GM12872 (cell line): Measurements from ENCODE around the gene RNF31.

Experiments used
- TF ChIP-seq, protein P1 (sequence below): IDR thresholded peaks from 3 replicates; pipeline ENCODE4 v1.5.1; 2011; ENCODE audit warnings: low read depth, mild to moderate bottlenecking, low read length, moderate library complexity; ENCODE audit not compliant: insufficient read depth

The RNF31 gene

DNA sequence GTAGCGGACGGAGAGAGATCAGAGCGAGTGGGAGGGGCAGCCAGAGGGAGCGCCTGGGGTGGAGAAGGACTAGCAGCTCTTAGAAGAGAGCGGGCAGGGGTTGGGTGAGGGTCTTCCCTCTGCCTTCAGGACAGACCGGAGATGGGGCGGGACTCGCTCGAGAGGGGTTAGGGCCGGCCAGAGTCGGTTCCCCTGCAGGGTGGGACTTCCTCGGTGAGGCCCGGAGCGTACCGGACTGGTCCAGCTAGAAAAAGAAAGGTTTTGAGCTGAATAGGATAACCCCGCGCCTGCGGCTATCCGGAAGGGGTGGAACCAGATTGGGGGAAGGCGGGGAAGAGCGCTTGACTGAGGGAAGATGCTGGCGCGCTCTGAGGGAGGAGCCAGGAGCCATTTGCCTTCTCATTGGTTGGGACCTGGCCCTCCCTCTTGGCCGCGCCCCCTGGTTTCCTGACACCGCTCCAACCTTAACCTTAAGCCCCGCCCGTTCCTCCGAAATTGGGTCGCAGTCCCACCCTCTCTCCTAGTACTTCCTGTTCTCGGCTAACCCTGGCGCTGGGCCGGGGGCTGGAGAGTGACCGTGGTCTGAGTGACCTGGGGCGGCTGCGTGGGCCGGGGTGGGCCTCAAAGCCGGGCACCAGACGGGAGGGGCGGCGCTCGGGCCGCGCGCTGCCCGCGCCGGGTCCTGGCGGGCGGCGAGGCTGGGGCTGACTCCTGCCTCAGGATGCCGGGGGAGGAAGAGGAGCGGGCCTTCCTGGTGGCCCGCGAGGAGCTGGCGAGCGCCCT, at the start of gene RNF31:
TSS of gene RNF31 (plus strand) at position 521 of the 783 bp plus-strand sequence. CDS start at position 722, 201 bp downstream.
- TF ChIP-seq, protein P1, sequence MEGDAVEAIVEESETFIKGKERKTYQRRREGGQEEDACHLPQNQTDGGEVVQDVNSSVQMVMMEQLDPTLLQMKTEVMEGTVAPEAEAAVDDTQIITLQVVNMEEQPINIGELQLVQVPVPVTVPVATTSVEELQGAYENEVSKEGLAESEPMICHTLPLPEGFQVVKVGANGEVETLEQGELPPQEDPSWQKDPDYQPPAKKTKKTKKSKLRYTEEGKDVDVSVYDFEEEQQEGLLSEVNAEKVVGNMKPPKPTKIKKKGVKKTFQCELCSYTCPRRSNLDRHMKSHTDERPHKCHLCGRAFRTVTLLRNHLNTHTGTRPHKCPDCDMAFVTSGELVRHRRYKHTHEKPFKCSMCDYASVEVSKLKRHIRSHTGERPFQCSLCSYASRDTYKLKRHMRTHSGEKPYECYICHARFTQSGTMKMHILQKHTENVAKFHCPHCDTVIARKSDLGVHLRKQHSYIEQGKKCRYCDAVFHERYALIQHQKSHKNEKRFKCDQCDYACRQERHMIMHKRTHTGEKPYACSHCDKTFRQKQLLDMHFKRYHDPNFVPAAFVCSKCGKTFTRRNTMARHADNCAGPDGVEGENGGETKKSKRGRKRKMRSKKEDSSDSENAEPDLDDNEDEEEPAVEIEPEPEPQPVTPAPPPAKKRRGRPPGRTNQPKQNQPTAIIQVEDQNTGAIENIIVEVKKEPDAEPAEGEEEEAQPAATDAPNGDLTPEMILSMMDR: no peak

DNA sequence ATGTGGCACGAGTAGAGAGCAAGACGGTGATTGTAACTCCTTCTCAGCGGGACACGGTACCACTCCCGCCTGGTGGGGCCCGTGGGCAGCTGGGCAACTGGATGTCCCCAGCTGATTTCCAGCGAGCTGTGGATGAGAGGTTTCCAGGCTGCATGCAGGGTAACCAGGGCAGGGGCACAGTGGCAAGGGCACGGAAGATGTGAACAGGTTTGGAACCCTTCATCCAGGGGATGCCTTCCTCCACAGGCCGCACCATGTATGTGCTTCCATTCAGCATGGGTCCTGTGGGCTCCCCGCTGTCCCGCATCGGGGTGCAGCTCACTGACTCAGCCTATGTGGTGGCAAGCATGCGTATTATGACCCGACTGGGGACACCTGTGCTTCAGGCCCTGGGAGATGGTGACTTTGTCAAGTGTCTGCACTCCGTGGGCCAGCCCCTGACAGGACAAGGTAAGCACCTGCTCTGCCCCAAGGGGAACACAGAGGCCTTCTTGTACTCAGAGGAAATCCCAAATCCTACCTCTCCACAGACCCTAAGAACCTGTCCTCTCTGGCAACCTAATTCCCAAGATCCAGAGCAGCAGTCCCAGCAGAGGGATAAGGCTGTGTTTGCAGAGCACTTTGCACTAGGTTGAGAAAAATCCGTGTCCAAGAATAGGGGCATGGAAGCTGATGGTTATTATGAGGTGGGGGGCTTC, 48.9 kb upstream of the RNF31 start:
- TF ChIP-seq, protein P1: no peak

- TF ChIP-seq, protein P1: no peak
Observed at GRCh38 chr14:24098927-24099813, 48.1 kb upstream of the RNF31 start.

DNA sequence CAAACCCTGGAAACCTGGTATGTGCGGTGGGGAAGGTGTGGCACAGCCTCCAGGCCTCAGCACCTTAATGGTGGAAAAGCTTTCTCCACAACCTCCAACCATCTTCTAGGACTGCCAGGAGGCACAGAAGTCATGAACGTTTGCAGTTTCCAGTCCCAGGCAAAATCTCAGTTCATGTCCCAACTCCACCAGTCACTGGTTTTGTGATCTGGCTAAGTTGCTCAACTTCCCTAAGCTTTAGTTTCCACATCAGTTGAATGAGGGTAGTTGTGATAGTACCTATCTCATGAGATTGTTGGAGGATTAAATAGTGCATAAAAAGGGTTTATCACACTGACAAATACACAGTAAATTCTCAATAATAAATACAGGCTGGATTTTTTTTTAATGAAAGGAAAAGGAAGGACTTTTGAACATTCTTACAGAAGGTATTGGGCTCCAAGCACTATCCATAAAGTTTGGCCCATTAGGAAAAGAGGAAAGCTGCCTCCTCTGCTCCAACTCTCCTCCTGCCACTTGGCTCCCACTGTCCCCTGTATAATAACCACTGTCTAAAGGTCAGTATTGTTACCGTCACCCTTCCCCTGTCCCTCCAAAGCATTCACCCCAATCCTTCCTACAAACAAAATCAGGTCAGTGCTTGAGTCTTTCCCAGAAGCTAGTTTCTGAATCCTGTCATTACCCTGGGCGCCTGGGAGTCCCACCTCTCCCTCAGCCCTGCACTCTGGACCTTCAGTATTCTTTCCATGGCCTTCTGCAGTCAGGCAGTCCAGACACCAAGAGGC, 46.9 kb upstream of the RNF31 start:
- TF ChIP-seq, protein P1: no peak

DNA sequence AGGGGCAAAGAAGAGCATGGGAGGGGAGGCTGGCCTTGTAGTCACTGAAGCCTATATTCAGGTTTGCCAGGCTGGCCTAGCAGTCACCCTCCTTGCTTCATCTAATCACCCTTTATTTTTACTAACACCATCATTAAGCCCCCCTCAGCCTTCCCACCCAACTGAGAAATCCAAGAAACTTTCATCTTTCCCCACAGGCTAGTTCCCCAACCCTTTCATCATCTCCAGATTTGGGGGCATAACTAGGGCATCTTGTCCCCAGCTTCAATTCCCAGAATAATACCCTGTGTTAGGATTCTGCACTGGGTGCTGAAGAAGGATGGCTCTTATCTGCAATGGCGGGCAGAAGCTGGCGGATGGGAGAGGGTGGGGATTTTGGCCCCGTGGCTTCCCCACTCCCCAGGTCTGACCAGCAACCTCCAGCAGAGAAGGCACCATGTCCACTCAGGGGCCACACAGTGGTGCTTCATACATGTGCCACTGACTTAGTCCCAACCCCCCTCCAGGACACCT, 46.3 kb upstream of the RNF31 start:
- TF ChIP-seq, protein P1: no peak

- TF ChIP-seq, protein P1: no peak
Observed at GRCh38 chr14:24102357-24103048, 44.8 kb upstream of the RNF31 start.
